HFF-Myc (cell line): Measurements from ENCODE around the gene PPT1.

Source experiments
- DNase-seq: peaks from one replicate; pipeline ENCODE4 v3.0.0-alpha.2; 2011; ENCODE audit warnings: low read depth; ENCODE audit errors: extremely low read depth
- H3K4me3 ChIP-seq: replicated peaks from 2 replicates; pipeline ENCODE4 v1.5.1; 2011; ENCODE audit warnings: low read depth, mild to moderate bottlenecking, control low read depth, low read length
- TF ChIP-seq, protein P1 (sequence below): IDR thresholded peaks from 2 replicates; pipeline ENCODE4 v1.5.1; 2012; ENCODE audit warnings: mild to moderate bottlenecking, low read depth, low read length, control low read depth; ENCODE audit errors: missing control alignments

PPT1 gene

DNA sequence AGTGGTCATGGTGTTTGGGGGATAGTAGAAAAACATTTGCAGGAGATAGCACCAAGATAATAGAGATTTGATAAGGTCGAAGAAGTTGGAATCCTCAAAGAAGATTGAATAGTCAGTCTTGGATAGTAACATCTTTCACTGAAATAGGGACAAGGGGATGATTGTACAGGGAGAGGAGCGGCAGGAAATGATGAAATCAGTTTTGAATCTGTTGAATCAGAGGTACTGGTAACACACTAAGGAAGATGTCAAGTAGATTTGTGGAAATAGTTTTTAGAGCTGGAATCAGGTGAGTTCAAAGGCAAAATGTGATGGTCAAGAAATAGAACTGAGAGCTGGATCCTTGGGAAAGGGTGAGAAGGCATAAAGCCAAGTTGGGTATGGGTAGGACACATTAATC, 30.0 kb downstream of the PPT1 start:
- H3K4me3 ChIP-seq: no peak overlapping the region
- no peak for DNase-seq
- TF ChIP-seq, protein P1, sequence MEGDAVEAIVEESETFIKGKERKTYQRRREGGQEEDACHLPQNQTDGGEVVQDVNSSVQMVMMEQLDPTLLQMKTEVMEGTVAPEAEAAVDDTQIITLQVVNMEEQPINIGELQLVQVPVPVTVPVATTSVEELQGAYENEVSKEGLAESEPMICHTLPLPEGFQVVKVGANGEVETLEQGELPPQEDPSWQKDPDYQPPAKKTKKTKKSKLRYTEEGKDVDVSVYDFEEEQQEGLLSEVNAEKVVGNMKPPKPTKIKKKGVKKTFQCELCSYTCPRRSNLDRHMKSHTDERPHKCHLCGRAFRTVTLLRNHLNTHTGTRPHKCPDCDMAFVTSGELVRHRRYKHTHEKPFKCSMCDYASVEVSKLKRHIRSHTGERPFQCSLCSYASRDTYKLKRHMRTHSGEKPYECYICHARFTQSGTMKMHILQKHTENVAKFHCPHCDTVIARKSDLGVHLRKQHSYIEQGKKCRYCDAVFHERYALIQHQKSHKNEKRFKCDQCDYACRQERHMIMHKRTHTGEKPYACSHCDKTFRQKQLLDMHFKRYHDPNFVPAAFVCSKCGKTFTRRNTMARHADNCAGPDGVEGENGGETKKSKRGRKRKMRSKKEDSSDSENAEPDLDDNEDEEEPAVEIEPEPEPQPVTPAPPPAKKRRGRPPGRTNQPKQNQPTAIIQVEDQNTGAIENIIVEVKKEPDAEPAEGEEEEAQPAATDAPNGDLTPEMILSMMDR: no peak

DNA sequence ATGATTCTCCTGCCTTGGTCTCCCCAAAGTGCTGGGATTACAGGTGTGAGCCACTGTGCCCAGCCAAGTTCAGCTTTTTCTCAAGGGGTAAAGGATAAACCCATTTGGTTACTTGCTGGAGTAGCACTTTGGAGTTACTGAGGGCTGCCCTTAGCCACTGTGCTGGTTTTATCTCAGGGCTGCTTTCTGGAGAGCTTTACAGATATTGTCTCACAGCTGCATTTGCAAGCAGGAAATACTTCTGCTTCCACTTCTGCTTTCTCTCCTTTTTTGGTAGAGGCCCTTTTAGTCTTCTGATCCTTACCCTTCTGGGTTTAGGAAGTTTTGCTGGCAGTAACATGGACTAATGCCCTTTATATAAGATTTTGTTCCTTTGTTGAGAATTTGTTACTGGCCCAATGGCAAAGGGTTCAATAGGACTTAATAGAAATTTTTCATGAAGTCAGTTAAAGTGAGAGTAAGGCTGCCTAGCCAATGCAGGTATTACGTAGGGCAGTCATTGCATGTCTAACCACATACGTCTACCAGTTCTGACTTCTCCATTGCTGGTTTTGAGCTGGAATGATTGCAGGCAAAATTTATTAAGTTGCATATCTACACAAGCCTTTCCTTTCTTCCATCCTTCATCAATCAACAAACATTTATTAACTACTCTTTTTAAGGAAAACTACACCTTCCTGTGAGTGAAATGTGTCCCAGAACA, 32.1 kb downstream of the PPT1 start:
- DNase-seq: no peak
- TF ChIP-seq, protein P1: no peak
- H3K4me3 ChIP-seq: no peak overlapping the region

DNA sequence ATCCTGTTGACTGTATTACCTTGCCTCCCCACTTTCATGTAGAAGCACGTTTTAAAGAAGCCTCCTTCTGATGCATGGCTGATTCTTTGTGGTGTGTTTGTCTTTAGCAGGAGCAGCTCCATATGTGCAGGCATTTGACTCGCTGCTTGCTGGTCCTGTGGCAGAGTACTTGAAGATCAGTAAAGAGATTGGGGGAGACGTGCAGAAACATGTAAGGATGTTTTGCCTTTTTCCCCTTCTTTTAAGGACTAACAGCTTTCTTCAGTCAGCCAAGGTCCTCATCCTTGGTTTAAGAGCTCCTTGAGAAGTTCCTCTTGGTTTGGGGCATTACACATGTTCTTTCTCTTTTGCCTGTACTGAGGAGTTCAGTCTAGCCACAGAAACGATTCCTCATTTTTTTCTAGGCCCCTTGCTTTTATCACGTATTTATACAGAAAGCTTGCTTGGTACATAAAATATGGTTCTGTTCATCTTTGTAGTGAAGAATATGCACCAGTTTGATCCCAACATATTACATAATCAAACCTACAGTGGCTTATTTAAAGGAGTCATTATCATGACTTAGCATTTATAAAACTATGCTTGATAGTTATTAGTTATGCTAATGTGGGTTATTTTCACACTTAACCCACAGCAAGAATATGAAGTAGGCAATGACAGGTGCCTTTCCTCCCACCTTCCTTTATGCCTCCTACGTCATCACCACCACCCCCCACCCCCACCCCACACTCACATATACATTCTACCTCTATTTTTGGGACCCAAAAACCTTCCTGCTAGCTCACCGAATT, 36.9 kb downstream of the PPT1 start:
- DNase-seq: no peak
- TF ChIP-seq, protein P1: no peak
- no peak overlapping the region for H3K4me3 ChIP-seq

DNA sequence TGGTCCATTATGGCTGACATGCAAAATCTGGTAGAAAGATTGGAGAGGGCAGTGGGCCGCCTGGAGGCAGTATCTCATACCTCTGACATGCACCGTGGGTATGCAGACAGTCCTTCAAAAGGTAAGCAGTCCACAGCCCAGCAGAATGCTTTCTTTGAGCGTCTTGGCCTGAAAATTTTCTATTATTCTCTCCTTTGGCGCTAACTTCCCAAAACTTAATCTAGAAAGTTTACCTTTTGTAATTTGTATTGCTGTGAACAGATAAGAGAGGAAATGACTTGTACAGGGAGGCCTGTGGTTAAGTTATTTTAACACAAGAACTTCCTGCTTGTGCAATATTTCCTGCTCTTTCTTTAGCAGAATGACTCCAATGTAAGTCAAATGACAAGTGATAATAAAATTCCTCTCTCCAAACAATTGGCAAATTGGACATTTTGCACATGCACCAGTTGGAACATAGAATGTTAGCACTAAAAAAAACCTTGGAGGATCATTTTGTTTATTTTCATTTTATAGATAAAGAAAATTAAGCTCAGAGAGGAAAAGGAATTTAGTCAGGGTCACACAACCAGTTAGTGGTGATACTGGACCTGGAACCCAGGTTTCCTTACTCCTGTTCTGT, 37.6 kb downstream of the PPT1 start:
- DNase-seq: no peak
- H3K4me3 ChIP-seq: no peak overlapping the region
- TF ChIP-seq, protein P1: no peak

DNA sequence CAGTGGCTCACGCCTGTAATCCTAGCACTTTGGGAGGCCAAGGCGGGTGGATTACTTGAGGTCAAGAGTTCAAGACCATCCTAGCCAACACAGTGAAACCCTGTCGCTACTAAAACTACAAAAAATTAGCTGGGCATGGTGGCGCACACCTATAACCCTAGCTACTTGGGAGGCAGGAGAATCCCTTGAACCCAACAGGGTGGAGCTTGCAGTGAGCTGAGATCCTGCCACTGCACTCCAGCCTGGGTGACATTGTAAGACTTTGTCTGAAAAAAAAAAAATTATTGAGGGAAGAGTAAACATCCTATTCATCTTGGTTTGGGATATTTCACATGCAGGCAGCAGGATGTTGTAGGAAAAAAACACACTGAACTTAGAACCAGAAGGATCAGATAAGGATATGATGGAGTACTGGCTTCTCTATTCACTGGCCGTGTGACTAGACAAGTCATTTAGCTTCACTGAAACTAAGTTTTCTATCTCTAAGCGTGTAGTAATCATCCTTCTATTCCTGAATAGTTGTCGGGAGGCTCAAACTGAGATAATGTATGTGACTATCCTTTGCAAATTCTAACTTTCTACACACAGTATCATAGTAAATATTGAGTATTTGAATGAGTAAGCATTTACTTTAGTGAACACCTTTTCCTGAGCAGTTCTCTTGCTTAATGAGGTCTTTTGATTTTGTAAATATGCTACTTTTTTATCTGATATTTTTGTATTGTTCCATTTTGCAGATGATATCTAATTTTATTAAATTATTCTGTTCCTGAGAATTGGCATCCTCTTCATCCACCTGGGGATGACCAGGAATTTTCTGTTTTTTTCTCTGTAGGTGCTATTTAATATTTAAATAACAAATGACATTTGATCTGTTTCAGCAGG, 38.4 kb downstream of the PPT1 start:
- H3K4me3 ChIP-seq: no peak overlapping the region
- DNase-seq: no peak
- TF ChIP-seq, protein P1: no peak

DNA sequence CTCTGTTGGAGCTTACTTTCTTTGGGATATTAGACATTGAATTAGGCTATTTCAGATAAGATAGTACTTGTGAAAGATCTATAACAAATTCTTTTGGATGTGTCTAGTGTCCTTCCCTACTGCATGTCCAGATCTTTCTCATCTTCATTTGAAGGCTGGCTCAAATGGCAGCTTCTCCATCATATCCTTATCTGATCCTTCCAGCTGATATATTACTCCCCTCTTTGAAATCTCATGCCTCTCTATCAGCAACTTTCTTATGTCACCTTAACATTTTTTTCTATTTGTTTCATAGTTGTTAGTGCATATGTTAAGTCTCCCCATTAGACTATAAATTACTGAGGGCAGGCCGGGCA, 39.0 kb downstream of the PPT1 start:
- TF ChIP-seq, protein P1: no peak
- DNase-seq: no peak
- no peak overlapping the region for H3K4me3 ChIP-seq
